ENCODE measurements around the gene IRF6. TPM values are rescaled to one million over a fixed set of nuclear protein-coding genes. Genes with fewer than 3 reads are reported as not detected.

The IRF6 gene
- total RNA-seq, 1 donor from 2014 or later, result 0.15 TPM

DNA sequence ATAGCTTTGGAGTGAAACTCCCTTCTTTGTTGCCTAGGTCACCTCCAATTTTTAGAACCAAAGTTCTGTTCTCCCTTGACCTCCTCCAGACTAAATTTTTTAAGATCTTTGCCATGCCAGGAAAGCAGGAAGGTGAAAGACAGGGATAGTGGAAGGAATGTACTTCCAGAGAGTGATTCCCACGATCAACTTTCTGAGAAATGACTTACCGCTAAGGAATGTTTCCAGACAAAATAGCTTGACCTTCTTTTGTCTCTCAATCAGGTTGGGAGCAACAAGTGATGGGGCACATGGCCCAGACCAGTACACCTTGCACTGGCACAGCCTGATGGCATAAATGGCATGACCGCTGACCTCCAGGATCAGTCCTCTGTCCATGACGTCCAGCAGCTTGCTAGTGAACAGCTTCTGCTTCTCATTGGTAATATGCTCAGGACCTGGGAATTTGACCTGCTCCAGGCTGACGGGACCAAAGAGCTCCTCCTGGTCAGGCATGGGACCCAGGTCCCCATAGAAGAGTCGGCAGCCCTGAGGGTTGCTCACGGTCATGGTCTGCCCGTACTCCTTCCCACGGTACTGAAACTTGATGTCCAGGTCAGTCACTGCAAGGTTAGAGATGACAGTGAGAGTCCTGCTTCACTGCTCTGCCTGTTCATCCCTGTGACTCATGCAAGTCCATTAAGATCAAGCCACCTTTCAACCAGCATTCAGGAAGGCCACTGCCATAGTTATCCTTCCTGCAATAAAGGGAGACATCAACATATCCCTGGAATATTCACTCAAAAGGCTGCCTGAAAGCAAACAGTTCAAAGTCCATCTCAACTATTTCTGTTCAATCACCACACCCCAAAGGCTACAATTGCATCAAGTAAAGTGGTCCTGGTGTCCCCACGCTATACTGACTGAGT, 15.4 kb downstream of the IRF6 start:
- intact Hi-C loops (cut with micrococcal nuclease), result no loop called here

DNA sequence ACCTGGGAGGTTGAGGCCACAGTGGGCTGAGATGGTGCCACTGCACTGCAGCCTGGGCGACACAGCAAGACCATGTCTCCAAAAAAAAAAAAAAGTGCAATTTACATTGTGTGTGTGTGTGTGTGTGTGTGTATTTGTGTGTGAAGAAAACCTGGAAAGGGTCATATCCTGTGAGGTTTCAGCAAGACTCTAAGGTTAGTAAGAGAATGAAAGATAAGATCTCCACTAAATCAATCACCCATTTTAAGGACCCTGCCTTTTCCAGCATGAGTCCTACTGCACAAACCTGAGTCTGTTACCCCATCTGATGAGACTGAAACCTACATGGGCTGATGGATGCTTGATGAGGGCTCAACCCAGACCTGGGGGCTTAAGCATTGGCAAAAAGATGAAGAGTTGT, 16.7 kb downstream of the IRF6 start:
- intact Hi-C loops (cut with micrococcal nuclease), result loop anchor here (1.0 kb wide), 1 partner anchor 38 kb away; the partner anchor contains the start of gene UTP25

DNA sequence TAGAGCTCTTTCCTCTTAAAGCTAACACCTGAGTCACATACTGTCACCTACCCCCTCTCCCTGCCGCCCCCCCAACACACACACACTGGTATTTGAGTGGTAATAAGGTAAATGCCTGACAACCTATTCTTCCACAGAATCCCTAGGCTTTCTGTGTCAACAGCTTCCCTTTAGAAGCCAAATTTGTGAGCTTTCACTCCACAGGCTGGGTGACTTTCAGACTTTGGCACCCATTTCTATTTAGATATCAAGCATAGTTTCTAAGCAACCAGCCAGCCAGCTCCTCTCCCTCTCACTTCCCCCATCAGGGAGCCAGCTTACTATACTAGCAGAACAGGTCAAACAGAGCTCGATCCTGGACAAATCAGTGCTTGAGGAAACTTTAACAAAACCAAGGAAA, 18.4 kb downstream of the IRF6 start:
- intact Hi-C loops (cut with micrococcal nuclease), result no loop called here

DNA sequence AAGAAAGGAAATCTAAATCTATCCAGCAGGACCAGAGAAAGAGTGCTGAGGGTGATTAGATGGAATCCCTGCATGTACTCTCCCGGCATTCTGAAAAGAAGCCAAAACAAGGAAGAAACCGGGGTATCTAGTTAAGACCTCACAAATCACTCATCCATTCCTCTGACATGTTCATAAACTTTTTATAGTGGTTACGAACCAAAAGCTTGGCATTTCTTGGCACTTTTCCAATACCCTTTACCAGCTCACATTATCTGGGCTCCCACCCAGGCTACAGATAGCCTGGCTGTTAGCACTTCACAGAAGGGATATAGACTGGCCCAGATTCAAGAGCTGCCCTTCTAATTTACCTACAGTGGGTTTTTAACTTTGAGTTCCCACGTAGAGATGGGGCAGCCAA, 19.8 kb downstream of the IRF6 start:
- intact Hi-C loops (cut with micrococcal nuclease), result no loop called here

DNA sequence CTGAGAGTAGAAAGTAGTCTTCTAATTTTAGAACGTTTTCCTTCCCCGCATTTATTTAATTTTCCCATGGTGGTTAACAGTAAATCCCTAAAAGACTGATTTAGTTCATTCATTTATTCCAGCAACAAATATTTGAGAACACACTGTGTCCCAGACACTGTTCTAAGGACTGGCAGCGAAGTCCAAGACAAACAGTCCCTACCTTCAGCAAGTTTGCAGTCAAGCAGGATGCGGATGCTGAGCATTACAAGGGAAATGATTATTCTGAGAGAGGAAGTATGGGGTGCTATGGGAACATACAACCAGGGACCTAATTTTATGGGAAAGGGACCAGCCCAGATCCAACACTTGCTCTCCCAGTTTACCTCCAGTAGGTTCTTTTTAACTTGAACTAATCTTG, 20.4 kb downstream of the IRF6 start:
- intact Hi-C loops (cut with micrococcal nuclease), result loop anchor here (2.0 kb wide), 1 partner anchor 543 kb away; the partner anchor contains the start of gene HHAT

DNA sequence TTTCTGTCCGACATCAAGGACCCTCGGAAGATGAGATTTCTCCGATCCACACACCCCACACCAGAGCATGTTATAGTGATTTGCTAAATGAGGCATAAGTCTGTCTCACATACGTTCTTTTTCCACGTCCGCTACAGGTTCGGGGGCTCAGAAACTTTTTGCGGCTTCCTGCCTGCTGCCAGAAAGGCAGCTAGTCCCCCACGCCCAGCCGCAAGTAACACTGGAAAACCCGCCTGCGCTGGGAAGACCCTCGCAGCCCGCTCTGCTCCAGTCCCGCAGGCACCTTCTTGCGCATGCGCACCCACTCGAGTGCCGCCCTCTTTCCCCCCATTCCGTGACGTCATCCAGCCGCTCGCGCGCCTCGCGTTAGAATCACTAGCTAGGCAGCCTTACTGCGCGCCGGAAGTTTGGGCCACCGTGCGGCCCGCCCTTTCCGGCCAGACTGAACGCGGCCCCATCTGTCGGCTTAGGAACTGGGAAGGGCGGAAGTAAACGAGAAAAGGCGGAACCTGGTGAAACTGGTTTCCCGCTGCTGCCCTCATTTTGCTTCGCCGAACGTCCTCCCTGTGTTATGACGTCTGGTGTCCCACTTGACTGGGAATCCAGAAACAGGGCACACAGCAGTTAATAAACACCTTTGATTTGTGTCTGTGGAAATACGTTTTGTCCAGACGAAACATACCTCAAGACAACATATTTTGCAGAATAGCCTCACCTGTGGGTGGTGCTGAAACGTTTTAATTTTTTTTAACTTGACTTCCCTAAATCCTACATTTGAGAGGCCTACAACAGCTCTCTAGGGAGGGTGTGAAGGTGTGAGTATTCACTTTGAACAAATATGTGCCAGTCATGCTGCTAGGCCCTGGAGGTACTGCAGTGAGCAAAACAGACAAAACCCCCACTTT, 21.4 kb downstream of the IRF6 start, which contains the start of gene C1orf74:
Gene C1orf74, minus strand, starts transcription at position 295 of the 905 bp plus-strand sequence. CDS start 925 bp downstream, outside the sequence.
- intact Hi-C loops (cut with micrococcal nuclease), result loop anchor here (1.0 to 5.0 kb wide), 8 partner anchors 16 to 1793 kb away; partner anchors contain the start of genes HHAT, SLC30A1, TRAF3IP3 and UTP25

DNA sequence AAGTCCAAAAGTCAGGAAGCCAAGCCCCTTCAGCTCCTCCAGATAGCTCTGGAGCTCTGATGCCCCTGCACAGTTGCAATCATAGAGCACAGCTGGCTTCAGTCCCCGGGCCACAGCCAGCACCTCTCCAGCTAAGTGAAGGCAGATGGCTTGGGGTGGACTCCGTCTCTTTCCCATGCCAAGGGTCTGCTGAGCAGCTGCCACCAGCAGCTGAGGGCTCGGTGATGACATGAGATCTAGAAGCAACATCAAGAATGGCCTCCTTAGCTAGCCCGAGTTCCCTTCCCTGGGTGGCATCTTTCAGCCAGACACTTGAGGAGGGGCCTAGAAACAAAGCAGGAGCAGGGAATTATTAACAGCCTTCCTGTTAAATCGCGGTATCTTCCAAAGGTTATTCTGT, 22.6 kb downstream of the IRF6 start:
- intact Hi-C loops (cut with micrococcal nuclease), result loop anchor here (5.0 kb wide), 2 partner anchors 664 to 1794 kb away; partner anchors contain the start of gene SLC30A1

DNA sequence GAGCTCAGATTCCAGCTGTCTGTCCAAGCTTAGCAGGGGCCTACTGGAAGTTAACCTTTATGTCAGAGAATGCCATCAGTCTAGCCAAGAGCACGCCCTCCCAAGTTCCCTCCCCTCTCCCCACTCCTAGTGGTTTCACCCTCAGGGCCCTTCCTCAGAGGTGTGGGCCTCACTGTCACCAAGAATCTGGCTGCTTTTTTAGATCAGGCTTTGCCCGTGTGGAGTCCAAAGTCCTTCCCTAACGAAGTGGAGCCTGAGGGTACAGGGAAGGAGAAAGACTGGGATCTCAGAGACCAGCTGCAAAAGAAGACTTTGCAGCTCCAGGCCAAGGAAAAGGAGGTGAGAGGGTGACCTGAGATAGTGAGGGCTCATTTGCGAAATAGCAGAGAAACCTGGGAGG, 25.7 kb downstream of the IRF6 start:
- intact Hi-C loops (cut with micrococcal nuclease), result loop anchor here (5.0 kb wide), 2 partner anchors 667 to 1797 kb away; partner anchors contain the start of gene SLC30A1

DNA sequence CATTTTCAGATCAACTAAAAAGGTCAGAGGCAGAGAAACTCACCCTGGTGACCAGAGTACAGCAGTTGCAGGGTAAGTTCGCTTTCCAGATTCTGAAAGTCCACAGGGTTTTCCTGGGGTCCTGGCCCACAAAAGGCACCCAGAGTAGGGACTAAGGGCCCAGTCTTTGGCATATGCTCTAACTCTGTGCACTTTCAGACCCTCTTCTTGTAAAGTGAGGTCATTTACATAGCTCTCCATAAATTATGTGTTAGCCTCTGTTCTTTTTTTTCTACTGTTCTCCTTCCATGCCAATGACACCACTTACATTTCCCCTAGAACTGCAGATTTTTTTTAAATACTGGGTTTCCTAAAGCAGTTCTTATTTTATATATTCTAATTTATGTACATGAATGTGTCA, 27.8 kb downstream of the IRF6 start:
- intact Hi-C loops (cut with micrococcal nuclease), result no loop called here

DNA sequence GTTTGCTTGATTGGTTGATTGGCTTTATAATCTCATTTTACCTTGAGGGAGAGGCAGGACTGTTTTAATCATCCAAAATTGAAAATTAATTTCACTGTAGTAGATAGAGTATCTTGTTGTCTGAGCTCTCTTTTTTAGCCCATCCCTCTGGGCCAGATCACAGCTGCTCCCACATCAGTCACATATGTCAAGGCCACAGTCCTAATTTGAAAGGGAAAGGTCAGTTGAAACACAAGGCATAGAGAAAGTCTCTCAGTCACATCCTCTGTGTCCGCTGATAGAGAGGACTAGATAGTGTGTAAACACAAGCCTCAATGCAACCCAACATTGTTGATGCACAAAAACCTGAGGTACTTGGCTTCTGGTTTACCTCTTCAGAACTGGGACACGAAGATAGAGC, 28.4 kb downstream of the IRF6 start:
- intact Hi-C loops (cut with micrococcal nuclease), result no loop called here

DNA sequence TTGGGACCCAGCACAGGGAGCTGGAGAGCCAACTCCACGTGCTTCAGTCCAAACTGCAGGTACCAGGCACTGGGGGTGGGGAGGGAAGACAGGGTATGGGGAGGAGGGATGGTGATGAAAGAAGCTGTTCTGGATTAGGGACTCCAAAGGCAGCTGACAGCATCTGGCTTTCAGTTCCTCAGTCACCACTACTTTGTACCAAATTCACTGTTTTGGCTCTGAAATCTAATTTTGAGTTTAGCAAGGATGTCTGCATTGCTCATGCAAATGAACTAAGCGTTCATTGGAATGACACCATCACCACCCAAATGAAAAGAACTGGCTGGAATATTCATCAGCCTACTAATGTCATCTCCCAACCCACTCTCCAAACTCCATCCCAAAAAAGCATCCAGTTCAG, 30.3 kb downstream of the IRF6 start:
- intact Hi-C loops (cut with micrococcal nuclease), result no loop called here

DNA sequence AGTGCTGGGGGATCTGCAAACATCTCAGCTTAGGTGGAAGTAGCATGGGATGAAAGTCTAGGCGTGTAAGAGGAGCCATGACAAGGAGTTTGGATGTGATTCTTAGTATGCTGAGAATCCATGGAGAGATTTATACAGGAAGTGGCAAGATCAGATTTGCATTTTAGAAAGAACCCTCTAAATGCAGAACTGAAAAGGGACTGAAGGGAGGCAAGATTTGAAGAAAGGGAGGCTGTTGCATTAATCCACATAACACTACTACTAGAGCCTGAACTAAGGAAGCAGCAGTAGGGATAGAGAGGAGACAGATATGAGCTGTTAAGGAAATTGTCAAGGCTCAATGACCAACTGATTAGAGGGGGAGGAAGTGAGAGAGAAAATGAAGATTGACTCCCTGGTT, 31.4 kb downstream of the IRF6 start:
- intact Hi-C loops (cut with micrococcal nuclease), result no loop called here

DNA sequence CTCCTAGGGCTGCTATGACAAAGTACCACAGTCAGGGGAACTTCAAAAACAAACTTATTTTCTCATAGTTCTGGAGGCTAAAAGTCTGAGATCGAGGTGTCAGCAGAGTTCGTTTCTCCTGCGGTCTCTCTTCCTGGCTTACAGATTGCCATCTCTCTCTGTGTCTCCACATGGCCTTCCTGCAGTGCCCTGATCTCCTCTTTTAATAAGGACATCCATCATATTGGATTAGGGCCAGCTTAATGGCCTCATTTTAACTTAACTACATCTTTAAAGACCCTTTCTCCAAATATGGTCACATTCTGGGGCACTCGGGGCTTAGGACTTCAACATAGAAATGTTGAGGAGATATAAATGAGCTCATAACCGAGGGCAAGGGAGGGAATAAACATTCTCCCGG, 33.8 kb downstream of the IRF6 start:
- intact Hi-C loops (cut with micrococcal nuclease), result loop anchor here (1.0 kb wide), 1 partner anchor 51 kb away; no protein-coding TSS in a partner anchor

DNA sequence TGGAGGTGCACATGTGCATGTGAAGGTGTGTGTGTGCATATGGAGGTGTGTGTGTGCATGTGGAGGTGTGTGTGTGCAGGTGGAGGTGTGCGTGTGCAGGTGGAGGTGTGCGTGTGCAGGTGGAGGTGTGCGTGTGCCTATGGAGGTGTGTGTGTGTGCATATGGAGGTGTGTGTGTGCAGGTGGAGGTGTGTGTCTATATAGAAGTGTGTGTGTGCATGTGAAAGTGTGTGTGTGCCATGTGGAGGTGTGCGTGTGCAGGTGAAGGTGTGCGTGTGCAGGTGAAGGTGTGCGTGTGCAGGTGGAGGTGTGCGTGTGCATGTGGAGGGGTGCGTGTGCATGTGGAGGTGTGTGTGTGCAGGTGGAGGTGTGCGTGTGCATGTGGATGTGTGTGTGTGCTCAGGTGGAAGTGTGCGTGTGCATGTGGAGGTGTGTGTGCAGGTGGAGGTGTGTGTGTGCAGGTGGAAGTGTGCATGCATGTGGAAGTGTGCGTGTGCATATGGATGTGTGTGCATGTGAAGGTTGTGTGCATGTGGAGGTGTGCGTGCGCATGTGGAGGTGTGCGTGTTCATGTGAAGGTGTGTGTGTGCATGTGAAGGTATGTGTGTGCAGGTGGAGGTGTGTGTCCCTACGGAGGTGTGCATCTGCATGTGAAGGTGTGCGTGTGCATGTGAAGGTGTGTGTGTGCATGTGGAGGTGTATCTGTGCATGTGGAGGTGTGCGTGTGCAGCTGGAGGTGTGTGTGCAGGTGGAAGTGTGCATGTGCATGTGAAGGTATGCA, 35.1 kb downstream of the IRF6 start:
- intact Hi-C loops (cut with micrococcal nuclease), result no loop called here

DNA sequence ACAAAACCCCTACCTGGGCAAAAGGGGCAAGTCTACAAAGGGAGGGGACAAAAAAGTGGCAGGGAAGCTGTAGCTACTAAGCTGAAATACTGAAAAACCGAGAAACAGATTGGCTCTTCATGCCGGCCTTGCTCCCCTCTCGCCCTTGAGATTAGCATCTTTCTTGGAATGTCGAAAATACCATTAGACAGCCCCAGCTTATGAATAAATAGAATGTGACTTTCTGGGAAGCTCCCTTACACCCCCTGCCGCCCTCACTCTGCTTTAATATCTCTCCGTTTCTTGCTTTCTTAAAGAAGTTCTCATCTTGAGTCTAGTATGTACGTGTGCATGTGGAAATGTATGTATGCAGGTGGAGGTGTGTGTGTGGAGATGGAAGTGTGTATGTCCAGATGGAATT, 36.0 kb downstream of the IRF6 start:
- intact Hi-C loops (cut with micrococcal nuclease), result loop anchor here (5.0 kb wide), 3 partner anchors 167 to 783 kb away; partner anchors contain the start of gene SYT14

DNA sequence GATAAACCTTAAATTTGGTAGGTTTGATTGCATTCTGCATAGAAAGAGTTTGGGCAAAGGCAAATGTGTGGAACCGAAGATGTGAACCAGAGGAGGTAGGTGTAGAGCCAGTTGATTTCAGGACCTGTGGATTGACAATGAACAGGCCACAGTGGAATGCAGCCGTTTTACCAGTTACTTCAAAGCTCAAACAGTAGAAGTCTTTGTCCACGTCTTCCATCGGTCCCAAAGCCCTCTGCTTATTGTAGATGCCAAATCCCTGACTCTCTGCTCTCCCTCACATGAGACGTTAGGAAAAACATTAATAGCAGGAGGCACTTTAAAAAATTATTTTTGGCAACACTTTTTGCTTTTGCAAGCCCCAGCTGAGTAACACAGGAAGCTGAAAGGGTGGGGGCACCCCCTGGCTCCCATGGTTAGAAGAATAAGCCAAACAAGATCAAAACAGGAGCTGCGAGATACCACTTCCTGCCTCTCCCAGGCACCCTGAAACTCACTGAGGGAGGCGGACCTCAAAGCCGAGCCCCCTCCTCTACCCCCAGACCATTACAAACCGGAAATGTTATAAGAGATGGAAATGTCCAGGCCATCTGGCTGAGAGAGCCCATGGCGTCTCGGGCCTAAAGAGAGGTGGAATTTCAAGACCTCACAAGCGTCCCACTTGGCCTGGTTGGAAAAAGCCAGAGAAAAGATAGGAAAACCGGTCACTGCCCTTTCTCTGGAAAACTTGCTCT, 36.6 kb downstream of the IRF6 start:
- intact Hi-C loops (cut with micrococcal nuclease), result loop anchor here (5.0 kb wide), 3 partner anchors 168 to 782 kb away; partner anchors contain the start of gene SYT14

DNA sequence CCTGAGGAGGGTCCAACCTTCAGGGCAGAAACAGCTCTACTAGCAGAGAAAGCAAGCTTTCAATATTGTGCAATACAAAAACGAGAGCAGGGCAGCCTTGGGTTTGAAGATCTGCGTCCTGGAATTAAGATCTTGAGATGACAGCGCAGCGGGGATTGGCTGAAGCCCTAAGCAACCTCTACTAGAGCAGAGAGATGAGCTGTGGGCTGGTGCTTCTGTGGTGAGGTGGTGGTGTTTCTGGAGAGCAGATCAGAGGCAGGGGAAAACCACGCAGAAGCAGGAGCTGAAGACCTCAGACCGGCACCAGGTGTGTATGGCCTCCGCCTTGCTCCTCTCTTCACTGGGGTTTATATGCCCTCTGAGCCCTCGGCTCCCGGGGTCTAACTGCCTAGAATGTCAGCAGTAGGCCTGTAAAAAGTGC, 37.6 kb downstream of the IRF6 start:
- intact Hi-C loops (cut with micrococcal nuclease), result loop anchor here (1.0 to 5.0 kb wide), 9 partner anchors 12 to 781 kb away; partner anchors contain the start of genes C1orf74, SYT14, TRAF3IP3 and UTP25

DNA sequence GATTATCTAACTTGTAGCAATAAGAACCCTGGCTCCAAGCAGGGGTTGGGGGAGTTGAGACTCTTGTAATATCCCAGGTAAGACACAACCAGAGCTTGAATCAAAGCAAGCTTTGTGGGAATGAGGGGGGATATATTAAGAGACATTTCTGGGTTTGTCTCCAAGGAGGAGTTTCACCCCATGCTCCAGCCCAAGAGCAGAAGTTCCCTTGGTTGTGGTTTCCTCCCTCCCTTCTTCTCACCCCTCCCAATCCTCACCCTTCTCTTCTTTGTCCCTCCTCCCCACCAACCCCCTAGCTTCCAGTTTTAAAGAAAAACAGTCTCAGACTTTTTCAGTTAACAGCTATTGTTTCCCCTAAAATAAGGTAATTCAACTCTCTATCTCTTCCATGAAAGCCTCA, 38.2 kb downstream of the IRF6 start:
- intact Hi-C loops (cut with micrococcal nuclease), result loop anchor here (1.0 to 5.0 kb wide), 9 partner anchors 11 to 780 kb away; partner anchors contain the start of genes C1orf74, SYT14, TRAF3IP3 and UTP25

DNA sequence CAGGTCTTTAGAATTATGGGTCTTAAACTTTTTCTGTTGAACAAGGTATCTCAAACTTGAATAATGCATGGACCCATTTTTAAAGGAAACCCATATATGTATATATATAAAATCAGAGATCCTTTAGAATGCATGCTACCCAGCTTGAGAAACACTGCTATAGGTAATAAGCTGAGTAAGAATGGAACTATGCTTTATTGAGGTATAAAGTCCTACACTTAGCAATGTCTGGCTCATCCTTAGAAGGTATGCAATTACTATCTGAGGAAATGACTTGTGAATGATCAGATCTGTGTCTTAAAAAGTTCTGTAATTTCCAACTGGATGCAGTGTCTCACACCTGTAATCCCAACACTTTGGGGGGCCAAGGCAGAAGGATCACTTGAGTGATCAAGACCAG, 38.8 kb downstream of the IRF6 start:
- intact Hi-C loops (cut with micrococcal nuclease), result loop anchor here (5.0 kb wide), 3 partner anchors 170 to 780 kb away; partner anchors contain the start of gene SYT14

All from T-helper 1 cell treated with Interleukin-12 subunit alpha and Interleukin-12 subunit beta and Interleukin-4 antibody, amounts not matched to agents 30 ng/mL and 1 ng/mL, for 36 hours (primary cell).